Measurements from ENCODE around the gene LURAP1L.

- TF ChIP-seq POLR2AphosphoS5 (IDR thresholded peaks at IDR 0.05; ENCODE audit: borderline replicate concordance, low read depth, low read length) (no peak), EZH2 (IDR thresholded peaks at IDR 0.05) (no peak), FOXP2 (optimal IDR thresholded peaks at IDR 0.05; ENCODE audit: control extremely low read depth, extremely low read length, insufficient read depth) (no peak)
Observed at GRCh38 chr9:12778389-12778788, 3.6 kb downstream of the LURAP1L start.

Data from SK-N-MC (cell line).